NCI-H510A (cell line): ENCODE measurements around the gene KCNMA1.

Source experiments
- DNase-seq: peaks from one replicate; lab custom pipeline; 2025; lab: John Stamatoyannopoulos, UW

KCNMA1 gene

DNA sequence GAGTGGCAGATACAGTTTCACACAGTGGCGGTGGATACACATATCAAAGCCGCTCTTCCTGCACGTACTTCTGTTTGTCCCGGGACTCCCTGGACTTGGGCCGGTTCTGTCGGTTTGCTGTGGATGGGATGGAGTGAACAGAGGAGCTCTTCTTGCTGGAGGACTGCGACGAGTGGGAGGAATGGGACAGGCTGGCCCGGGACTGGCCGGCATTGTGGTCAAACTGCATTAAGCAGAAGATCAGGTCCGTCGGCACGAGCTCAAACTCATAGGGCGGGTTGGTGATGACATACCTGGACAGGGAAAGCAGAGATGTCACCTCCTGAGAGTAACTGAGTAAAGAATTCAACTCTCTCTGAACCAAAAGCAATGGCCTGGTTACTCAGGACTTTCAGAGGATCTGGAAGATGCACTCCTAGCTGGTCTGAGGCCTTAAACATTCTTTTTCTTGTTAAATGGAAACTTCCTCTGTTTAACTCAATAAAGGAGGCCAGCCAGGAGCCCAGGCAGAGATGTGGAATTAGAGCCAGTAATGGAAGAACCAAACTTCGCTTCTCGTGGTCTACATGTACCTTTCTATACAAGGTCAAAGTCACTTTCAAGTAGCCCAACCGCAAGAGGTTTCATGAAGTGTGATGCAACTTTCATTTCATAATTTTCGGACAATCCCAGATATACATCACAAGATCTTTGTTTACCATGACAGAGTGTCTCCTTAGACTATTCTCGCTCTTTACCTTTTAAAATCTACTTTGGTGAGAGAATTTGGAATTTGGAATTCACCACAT lies 750.2 kb downstream of the KCNMA1 start:
- DNase-seq, result no peak

DNA sequence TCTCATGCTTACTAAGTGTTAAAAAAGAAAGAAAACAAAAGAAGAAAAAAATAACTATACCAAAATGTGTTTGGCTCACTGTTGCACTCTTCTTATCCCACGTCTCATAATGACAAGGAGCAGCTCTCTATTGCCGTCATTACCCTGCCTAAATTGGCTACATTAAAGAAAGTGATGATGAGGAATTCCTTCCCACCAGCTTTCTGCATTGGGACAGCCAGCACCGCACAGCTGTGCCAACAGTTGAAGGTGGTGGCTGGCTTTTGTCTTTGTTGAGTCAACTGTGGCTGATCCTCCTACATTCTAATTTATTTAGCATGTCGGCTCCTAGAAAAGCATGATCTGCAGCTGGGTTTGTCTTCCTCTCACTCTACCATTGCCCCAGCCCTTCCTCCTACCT lies 751.8 kb downstream of the KCNMA1 start:
- DNase-seq, result no peak

- DNase-seq, result no peak
Observed at GRCh38 chr10:76884673-76885275, 752.8 kb downstream of the KCNMA1 start.

- DNase-seq, result no peak
Observed at GRCh38 chr10:76883596-76883995, 754.0 kb downstream of the KCNMA1 start.

DNA sequence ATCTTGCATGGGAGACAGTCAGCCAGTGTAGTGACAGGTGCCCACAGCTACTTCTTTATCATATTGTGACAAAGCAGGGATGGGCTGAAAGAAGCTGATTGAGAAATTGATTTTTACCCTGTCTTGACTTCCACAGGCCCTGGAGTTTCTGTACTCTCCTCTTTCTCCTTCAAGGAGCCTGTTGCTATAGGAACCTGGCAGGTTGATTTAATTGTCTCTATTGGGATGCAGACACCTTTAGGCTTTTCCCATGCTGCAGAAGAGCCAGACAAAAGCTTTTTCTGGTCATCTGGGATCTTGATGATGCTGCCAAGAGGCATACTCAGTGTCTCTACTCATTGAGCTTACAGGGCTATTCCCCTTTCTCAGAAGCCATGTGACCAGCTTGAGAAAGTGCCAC lies 754.8 kb downstream of the KCNMA1 start:
- DNase-seq, result no peak

GRCh38 chr10:76882245-76882644 lies 755.4 kb downstream of the KCNMA1 start:
- DNase-seq, result no peak

- no peak for DNase-seq
Observed at GRCh38 chr10:76881477-76882220, 756.0 kb downstream of the KCNMA1 start.

GRCh38 chr10:76880931-76881330 lies 756.7 kb downstream of the KCNMA1 start:
- no peak for DNase-seq

GRCh38 chr10:76879116-76879913 lies 758.3 kb downstream of the KCNMA1 start:
- DNase-seq, result no peak

GRCh38 chr10:76878514-76878913 lies 759.1 kb downstream of the KCNMA1 start:
- DNase-seq, result no peak

- no peak for DNase-seq
Observed at GRCh38 chr10:76874896-76875295, 762.7 kb downstream of the KCNMA1 start.

DNA sequence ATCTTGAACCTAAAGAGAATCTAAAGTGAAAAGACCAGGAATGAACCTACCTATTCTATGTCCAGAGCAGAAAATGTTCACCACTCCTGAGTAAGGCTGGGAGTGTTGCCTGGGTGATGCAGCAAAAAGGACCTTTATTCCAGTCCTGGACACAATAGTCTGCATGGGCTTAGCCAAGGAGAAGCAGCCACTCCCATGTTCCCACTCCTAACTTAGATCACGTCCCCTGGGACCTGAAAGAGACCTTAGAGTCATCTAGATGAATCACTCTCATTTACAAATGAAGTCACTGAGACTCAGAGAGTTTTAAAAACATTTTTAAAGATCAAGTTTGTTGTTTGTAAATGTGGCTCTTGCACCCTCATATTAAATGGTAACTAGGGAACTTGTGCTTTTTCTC lies 763.4 kb downstream of the KCNMA1 start:
- no peak for DNase-seq

GRCh38 chr10:76871697-76872295 lies 765.8 kb downstream of the KCNMA1 start:
- DNase-seq, result no peak

- no peak for DNase-seq
Observed at GRCh38 chr10:76869931-76870330, 767.7 kb downstream of the KCNMA1 start.

- DNase-seq, result no peak
Observed at GRCh38 chr10:76868098-76868977, 769.3 kb downstream of the KCNMA1 start.

DNA sequence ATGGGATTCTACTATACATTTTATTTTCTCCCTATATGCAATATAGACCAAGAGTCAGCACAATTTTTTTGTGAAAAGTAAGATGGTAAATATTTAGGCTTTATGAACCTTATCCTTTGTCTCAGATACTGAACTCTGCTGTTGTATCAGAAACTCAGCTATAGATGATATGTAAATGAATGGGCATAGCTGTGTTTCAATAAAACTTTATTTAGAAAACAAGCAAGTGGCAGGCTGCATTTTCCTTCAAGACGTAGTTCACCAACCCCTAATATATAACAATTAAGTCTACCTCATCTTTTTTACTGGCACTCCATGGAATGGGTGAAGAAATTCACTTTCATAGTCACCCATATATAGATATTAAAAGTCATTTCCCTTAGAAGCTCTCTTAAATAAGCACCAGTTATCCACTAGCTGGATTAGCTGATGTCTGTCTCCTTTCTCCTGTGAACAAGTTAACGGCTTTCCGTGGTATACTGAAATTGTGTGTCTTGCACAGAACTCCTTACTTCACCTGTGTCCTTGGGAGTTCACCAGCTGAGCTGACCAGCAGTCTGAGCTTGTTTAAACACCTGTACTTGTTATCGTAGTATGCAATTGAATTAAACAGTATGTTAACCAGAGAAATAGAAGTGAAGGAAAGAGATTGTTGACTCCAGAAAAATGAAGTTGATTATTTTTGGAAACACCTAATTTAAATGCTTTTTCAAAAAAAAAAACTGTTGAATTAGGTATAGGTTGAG lies 770.6 kb downstream of the KCNMA1 start:
- DNase-seq, result no peak

- no peak for DNase-seq
Observed at GRCh38 chr10:76864922-76865321, 772.7 kb downstream of the KCNMA1 start.

DNA sequence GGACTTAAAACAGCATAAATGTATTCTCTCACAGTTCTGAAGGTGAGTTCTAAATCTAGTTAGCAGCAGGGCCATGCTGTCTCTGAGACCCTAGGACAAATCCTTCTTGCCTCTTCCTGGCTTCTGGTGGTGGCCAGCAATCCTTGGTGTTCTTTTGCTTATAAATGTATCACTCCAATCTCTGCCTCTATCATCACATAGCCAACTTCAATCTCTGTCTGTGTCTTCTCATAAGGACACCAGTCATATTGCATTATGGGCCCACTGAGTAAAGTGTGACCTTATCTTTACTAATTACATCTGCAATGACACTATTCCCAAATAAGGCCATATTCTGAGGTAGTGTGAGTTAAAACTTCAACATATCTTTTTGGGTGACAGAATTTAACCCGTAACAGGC lies 778.9 kb downstream of the KCNMA1 start:
- no peak for DNase-seq

DNA sequence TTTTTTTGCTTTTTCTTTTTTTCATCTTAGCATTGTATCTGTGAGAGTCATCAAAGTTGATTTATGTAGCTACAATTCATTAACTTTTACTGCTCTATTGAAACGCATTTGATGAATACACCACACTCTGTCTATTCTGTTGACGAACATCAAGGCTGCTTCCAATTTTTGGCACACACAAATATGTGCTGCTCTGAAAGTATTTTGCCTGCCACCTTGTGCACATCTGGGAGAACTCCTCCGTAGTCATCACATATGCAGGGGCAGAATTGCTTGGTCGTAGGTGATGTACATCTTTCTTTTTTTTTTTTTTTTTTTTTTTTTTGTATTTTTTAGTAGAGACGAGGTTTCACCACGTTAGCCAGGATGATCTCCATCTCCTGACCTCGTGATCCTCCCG lies 796.8 kb downstream of the KCNMA1 start:
- no peak for DNase-seq

- no peak for DNase-seq
Observed at GRCh38 chr10:76839276-76839675, 798.3 kb downstream of the KCNMA1 start.
